Measurements from ENCODE around the gene GRIN2A. TPM values are rescaled to one million over a fixed set of nuclear protein-coding genes. Genes with fewer than 3 reads are reported as not detected.

The GRIN2A gene
- total and polyA plus RNA-seq, 5 donors from 2014 or later: not detected

GRCh38 chr16:9971907-9972306, 210.3 kb downstream of the GRIN2A start:
- H3K27ac Mint-ChIP-seq: no peak overlapping the region
- no peak overlapping the region for H3K4me3 ChIP-seq (ENCODE audit: low read depth, low read length)
- H3K9me3 Mint-ChIP-seq: peaks cover 0 to 4% (median 2%) of the 10 kb centered on the region in 7 donors
- no peaks in the 10 kb centered on the region for H3K27me3 ChIP-seq (ENCODE audit: control insufficient read depth, insufficient read depth, low read length)
- H3K4me3 Mint-ChIP-seq: no peak overlapping the region
- H3K27me3 Mint-ChIP-seq: peaks cover 11% of the 10 kb centered on the region
- no peaks in the 10 kb centered on the region for H3K9me3 ChIP-seq (ENCODE audit: control insufficient read depth in 2 of 2, low read length in 2 of 2)
- no peak overlapping the region for H3K27ac ChIP-seq (ENCODE audit: insufficient read depth, low read length, poor library complexity, severe bottlenecking)
- H3K36me3 ChIP-seq (ENCODE audit: control insufficient read depth, insufficient read depth, low read length): no peaks in the 10 kb centered on the region
- H3K4me1 Mint-ChIP-seq: peaks cover 0 to 2% (median 0%) of the 10 kb centered on the region in 4 donors
- no peak for DNase-seq
- ATAC-seq (ENCODE audit: low read depth in 2 of 2): no peak
- no peaks in the 10 kb centered on the region for H3K4me1 ChIP-seq (ENCODE audit: control insufficient read depth, insufficient read depth, low read length, poor library complexity, severe bottlenecking)
- H3K36me3 Mint-ChIP-seq: no peaks in the 10 kb centered on the region

DNA sequence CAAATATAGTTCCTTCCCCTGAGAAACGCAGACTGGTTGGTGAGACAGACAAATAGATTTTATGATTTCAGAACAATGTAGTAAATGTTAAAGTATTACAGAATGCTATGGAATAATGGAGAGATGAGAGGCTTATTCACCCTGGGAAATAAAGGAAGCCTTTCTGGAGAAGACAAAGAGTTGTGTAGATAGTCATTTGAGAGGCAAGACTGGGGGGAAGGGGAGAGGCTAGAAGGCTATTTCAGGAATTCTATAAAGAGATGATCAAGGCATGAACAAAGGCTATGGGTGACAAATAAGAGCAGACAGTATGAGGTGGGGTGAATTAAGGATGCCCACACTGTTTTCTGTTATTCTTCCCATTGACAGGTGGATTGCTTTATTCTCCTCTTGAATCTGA, 211.4 kb downstream of the GRIN2A start:
- Histone ChIP-seq H3K27me3 (ENCODE audit: control insufficient read depth, insufficient read depth, low read length) (no peaks in the 10 kb centered on the region), H3K4me1 (ENCODE audit: control insufficient read depth, insufficient read depth, low read length, poor library complexity, severe bottlenecking) (no peaks in the 10 kb centered on the region), H3K4me3 (ENCODE audit: low read depth, low read length) (no peak overlapping the region), H3K9me3 (ENCODE audit: control insufficient read depth in 2 of 2, low read length in 2 of 2) (no peaks in the 10 kb centered on the region), H3K27ac (ENCODE audit: insufficient read depth, low read length, poor library complexity, severe bottlenecking) (no peak overlapping the region), H3K36me3 (ENCODE audit: control insufficient read depth, insufficient read depth, low read length) (no peaks in the 10 kb centered on the region)
- no peak overlapping the region for H3K27ac Mint-ChIP-seq
- H3K27me3 Mint-ChIP-seq: peaks cover 11% of the 10 kb centered on the region
- peaks cover 0 to 4% (median 2%) of the 10 kb centered on the region in 7 donors for H3K9me3 Mint-ChIP-seq
- H3K4me1 Mint-ChIP-seq: peaks cover 0 to 2% (median 0%) of the 10 kb centered on the region in 4 donors
- DNase-seq: no peak
- no peak for ATAC-seq (ENCODE audit: low read depth in 2 of 2)
- no peaks in the 10 kb centered on the region for H3K36me3 Mint-ChIP-seq
- H3K4me3 Mint-ChIP-seq: no peak overlapping the region

- Mint-ChIP-seq H3K27ac (no peak overlapping the region), H3K4me1 (no peaks in the 10 kb centered on the region), H3K4me3 (no peak overlapping the region), H3K9me3 (peaks cover 0 to 4% (median 1%) of the 10 kb centered on the region in 7 donors), H3K27me3 (peaks cover 11% of the 10 kb centered on the region), H3K36me3 (no peaks in the 10 kb centered on the region)
- Histone ChIP-seq H3K27ac (ENCODE audit: insufficient read depth, low read length, poor library complexity, severe bottlenecking) (no peak overlapping the region), H3K9me3 (ENCODE audit: control insufficient read depth in 2 of 2, low read length in 2 of 2) (no peaks in the 10 kb centered on the region), H3K4me3 (ENCODE audit: low read depth, low read length) (no peak overlapping the region), H3K27me3 (ENCODE audit: control insufficient read depth, insufficient read depth, low read length) (no peaks in the 10 kb centered on the region), H3K36me3 (ENCODE audit: control insufficient read depth, insufficient read depth, low read length) (no peaks in the 10 kb centered on the region), H3K4me1 (ENCODE audit: control insufficient read depth, insufficient read depth, low read length, poor library complexity, severe bottlenecking) (no peaks in the 10 kb centered on the region)
- ATAC-seq (ENCODE audit: low read depth in 2 of 2) (no peak), DNase-seq (no peak)
Observed at GRCh38 chr16:9970244-9970643, 212.0 kb downstream of the GRIN2A start.

DNA sequence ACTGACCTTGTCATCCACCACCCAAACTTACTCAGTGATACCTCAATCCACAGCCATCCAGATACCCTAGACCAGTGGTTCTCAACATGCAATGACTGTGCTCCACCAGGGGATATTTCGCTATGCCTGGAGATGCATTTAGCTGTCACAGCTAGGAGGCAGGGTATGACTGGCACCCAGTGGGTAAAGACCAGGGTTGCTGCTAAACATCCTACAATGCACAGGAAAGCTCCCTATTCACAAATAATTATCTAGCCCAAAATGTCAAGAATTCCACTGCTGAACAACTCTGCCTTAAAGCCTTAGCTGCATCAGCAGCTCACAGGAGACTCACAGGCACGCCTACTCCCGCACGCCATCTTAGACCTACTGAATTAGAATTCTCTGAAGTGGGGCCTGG, 212.6 kb downstream of the GRIN2A start:
- no peak for DNase-seq
- Mint-ChIP-seq H3K27ac (no peak overlapping the region), H3K4me1 (no peaks in the 10 kb centered on the region), H3K36me3 (no peaks in the 10 kb centered on the region), H3K27me3 (peaks cover 8% of the 10 kb centered on the region), H3K9me3 (peaks cover 0 to 4% (median 1%) of the 10 kb centered on the region in 7 donors), H3K4me3 (no peak overlapping the region)
- Histone ChIP-seq H3K9me3 (ENCODE audit: control insufficient read depth in 2 of 2, low read length in 2 of 2) (no peaks in the 10 kb centered on the region), H3K27ac (ENCODE audit: insufficient read depth, low read length, poor library complexity, severe bottlenecking) (no peak overlapping the region), H3K36me3 (ENCODE audit: control insufficient read depth, insufficient read depth, low read length) (no peaks in the 10 kb centered on the region), H3K4me1 (ENCODE audit: control insufficient read depth, insufficient read depth, low read length, poor library complexity, severe bottlenecking) (no peaks in the 10 kb centered on the region), H3K4me3 (ENCODE audit: low read depth, low read length) (no peak overlapping the region), H3K27me3 (ENCODE audit: control insufficient read depth, insufficient read depth, low read length) (no peaks in the 10 kb centered on the region)
- no peak for ATAC-seq (ENCODE audit: low read depth in 2 of 2)

- Histone ChIP-seq H3K27ac (ENCODE audit: insufficient read depth, low read length, poor library complexity, severe bottlenecking) (no peak overlapping the region), H3K9me3 (ENCODE audit: control insufficient read depth in 2 of 2, low read length in 2 of 2) (no peaks in the 10 kb centered on the region), H3K36me3 (ENCODE audit: control insufficient read depth, insufficient read depth, low read length) (no peaks in the 10 kb centered on the region), H3K27me3 (ENCODE audit: control insufficient read depth, insufficient read depth, low read length) (no peaks in the 10 kb centered on the region), H3K4me1 (ENCODE audit: control insufficient read depth, insufficient read depth, low read length, poor library complexity, severe bottlenecking) (no peaks in the 10 kb centered on the region), H3K4me3 (ENCODE audit: low read depth, low read length) (no peak overlapping the region)
- DNase-seq (no peak), ATAC-seq (ENCODE audit: low read depth in 2 of 2) (no peak)
- peaks cover 0 to 4% (median 3%) of the 10 kb centered on the region in 7 donors for H3K9me3 Mint-ChIP-seq
- H3K4me3 Mint-ChIP-seq: no peak overlapping the region
- H3K27ac Mint-ChIP-seq: no peak overlapping the region
- H3K36me3 Mint-ChIP-seq: no peaks in the 10 kb centered on the region
- no peaks in the 10 kb centered on the region for H3K4me1 Mint-ChIP-seq
- no peaks in the 10 kb centered on the region for H3K27me3 Mint-ChIP-seq
Observed at GRCh38 chr16:9966569-9967157, 215.6 kb downstream of the GRIN2A start.

DNA sequence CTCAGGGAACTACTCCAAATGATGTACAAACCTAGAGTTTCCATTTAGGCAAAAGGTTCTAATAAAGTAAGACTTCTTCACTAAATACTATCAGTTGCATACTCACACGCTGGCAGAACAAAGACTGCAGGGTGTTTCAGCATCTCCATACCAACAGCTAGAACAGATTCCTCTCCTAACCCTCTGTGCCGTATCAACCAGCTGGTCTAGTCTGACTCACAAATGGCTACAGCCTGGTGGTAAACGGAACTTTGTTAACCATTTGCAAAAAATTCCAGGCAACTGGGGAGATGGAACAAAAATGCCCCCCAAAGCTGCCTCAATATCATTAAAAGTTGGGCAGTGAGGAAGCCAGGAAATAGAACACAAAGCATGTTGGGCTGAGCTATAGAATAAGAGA, 217.1 kb downstream of the GRIN2A start:
- Mint-ChIP-seq H3K36me3 (no peaks in the 10 kb centered on the region), H3K27ac (no peak overlapping the region), H3K9me3 (peaks cover 0 to 4% (median 3%) of the 10 kb centered on the region in 7 donors), H3K4me1 (no peaks in the 10 kb centered on the region), H3K4me3 (no peak overlapping the region), H3K27me3 (no peaks in the 10 kb centered on the region)
- Histone ChIP-seq H3K36me3 (ENCODE audit: control insufficient read depth, insufficient read depth, low read length) (no peaks in the 10 kb centered on the region), H3K27me3 (ENCODE audit: control insufficient read depth, insufficient read depth, low read length) (no peaks in the 10 kb centered on the region), H3K27ac (ENCODE audit: insufficient read depth, low read length, poor library complexity, severe bottlenecking) (no peak overlapping the region), H3K4me3 (ENCODE audit: low read depth, low read length) (no peak overlapping the region), H3K9me3 (ENCODE audit: control insufficient read depth in 2 of 2, low read length in 2 of 2) (no peaks in the 10 kb centered on the region), H3K4me1 (ENCODE audit: control insufficient read depth, insufficient read depth, low read length, poor library complexity, severe bottlenecking) (no peaks in the 10 kb centered on the region)
- DNase-seq (no peak), ATAC-seq (ENCODE audit: low read depth in 2 of 2) (no peak)

- no peaks in the 10 kb centered on the region for H3K4me1 Mint-ChIP-seq
- H3K4me1 ChIP-seq (ENCODE audit: control insufficient read depth, insufficient read depth, low read length, poor library complexity, severe bottlenecking): no peaks in the 10 kb centered on the region
- no peak overlapping the region for H3K4me3 Mint-ChIP-seq
- no peaks in the 10 kb centered on the region for H3K27me3 Mint-ChIP-seq
- no peaks in the 10 kb centered on the region for H3K27me3 ChIP-seq (ENCODE audit: control insufficient read depth, insufficient read depth, low read length)
- H3K36me3 ChIP-seq (ENCODE audit: control insufficient read depth, insufficient read depth, low read length): no peaks in the 10 kb centered on the region
- ATAC-seq (ENCODE audit: low read depth in 2 of 2): no peak
- no peak overlapping the region for H3K4me3 ChIP-seq (ENCODE audit: low read depth, low read length)
- no peak overlapping the region for H3K27ac ChIP-seq (ENCODE audit: insufficient read depth, low read length, poor library complexity, severe bottlenecking)
- no peaks in the 10 kb centered on the region for H3K36me3 Mint-ChIP-seq
- peaks cover 0 to 4% (median 3%) of the 10 kb centered on the region in 7 donors for H3K9me3 Mint-ChIP-seq
- no peak for DNase-seq
- no peak overlapping the region for H3K27ac Mint-ChIP-seq
- no peaks in the 10 kb centered on the region for H3K9me3 ChIP-seq (ENCODE audit: control insufficient read depth in 2 of 2, low read length in 2 of 2)
Observed at GRCh38 chr16:9964426-9964825, 217.8 kb downstream of the GRIN2A start.

DNA sequence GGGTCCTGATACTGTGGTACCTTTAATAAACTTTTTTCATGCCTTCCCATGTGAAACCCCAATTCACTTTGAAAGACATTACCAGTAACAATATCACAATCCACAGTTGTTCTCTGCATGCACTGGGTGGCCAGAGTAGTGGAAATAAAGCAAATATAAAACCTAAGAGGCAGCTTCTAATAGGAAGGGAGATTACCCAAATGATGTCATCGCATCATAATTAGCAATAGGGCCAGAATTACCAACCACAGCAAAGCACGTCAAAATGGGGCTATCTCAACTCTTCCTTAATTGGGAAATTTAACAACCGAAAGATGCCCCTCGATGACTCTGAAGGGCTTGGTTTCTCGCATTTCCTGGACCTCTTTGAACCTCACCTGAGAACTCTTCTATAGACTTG, 224.8 kb downstream of the GRIN2A start:
- H3K4me3 ChIP-seq (ENCODE audit: low read depth, low read length): no peak overlapping the region
- Mint-ChIP-seq H3K27ac (no peak overlapping the region), H3K27me3 (no peaks in the 10 kb centered on the region), H3K4me1 (no peaks in the 10 kb centered on the region), H3K9me3 (peaks cover 0 to 6% (median 1%) of the 10 kb centered on the region in 7 donors), H3K4me3 (no peak overlapping the region), H3K36me3 (no peaks in the 10 kb centered on the region)
- no peak overlapping the region for H3K27ac ChIP-seq (ENCODE audit: insufficient read depth, low read length, poor library complexity, severe bottlenecking)
- H3K36me3 ChIP-seq (ENCODE audit: control insufficient read depth, insufficient read depth, low read length): no peaks in the 10 kb centered on the region
- no peak for DNase-seq
- no peaks in the 10 kb centered on the region for H3K4me1 ChIP-seq (ENCODE audit: control insufficient read depth, insufficient read depth, low read length, poor library complexity, severe bottlenecking)
- H3K27me3 ChIP-seq (ENCODE audit: control insufficient read depth, insufficient read depth, low read length): no peaks in the 10 kb centered on the region
- no peaks in the 10 kb centered on the region for H3K9me3 ChIP-seq (ENCODE audit: control insufficient read depth in 2 of 2, low read length in 2 of 2)
- no peak for ATAC-seq (ENCODE audit: low read depth in 2 of 2)
